Heart left ventricle (tissue), 13 donors: Measurements from ENCODE around the gene ATP13A2.

ENCODE experiments used
- POLR2A ChIP-seq, 2 donors: fragments of 450-650 bp; IDR thresholded peaks; one replicate each; pipeline ENCODE4 v1.6.1; 2017; ENCODE audit warnings: antibody characterized with exemption in 2 of 2, mild to moderate bottlenecking in 2 of 2, moderate library complexity in 2 of 2
- TF ChIP-seq, protein P1 (sequence below), 12 donors: fragments of 200-600 bp; sonication (generic) in 4 of 12; IDR thresholded peaks; one replicate each; pipeline versions ENCODE4 v1.5.0 to v1.8.0; 2018 to 2022; ENCODE audit warnings: antibody characterized with exemption in 12 of 12, mild to moderate bottlenecking in 5 of 12
- donor health status: ischemic (EF 13 %, LVEDD 7.1; RV severe dilation, severe dysfunction).
- donor health status: DM: no; HTN: yes; CAD: no.
- donor health status: DM: no; HTN: no; CAD: no.
- donor health status: ischemic (EF 25% LVEDD 6.9; RV normal size, moderate dysfunction).
- donor health status: ischemic (EF 25% LVEDD 5.7; RV mildly dilated, moderate dysfunction).
- donor health status: ischemic (EF 35%, LVEDD 5.7; RV mildly dilated, moderate dysfunction).
- donor health status: nonischemic (EF 11% LVEDD 7.7; RV severe dilation, severe dysfunction).
- donor health status: DM: yes; HTN: yes; CAD: no.
- donor health status: PGD.
- donor health status: ischemic (EF 29% LVEDD 5.4; RV normal size, mild dysfunction).
- donor health status: nonischemic (EF 23%, LVEDD 6.1; RV moderate dilation, normal function).

DNA sequence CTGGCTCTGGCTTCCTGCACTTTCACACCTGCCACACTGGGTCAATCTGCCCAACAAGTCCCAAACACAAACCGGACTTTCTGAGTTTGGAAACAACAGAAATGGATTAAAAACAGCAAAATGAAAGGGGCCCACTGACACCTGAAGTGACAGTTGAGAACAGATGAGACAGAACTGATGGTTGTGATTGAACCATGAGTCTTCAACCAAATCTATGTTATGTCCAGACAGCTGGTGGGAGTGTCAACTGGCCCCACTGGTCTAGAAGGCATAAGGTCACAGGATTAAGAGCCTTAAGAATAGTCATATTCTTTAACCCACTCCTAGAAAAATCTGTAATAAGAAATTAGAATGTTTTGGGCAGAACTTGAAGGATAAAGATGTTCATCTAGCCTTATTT is 13.0 kb upstream of the ATP13A2 start:
- TF ChIP-seq, protein P1, sequence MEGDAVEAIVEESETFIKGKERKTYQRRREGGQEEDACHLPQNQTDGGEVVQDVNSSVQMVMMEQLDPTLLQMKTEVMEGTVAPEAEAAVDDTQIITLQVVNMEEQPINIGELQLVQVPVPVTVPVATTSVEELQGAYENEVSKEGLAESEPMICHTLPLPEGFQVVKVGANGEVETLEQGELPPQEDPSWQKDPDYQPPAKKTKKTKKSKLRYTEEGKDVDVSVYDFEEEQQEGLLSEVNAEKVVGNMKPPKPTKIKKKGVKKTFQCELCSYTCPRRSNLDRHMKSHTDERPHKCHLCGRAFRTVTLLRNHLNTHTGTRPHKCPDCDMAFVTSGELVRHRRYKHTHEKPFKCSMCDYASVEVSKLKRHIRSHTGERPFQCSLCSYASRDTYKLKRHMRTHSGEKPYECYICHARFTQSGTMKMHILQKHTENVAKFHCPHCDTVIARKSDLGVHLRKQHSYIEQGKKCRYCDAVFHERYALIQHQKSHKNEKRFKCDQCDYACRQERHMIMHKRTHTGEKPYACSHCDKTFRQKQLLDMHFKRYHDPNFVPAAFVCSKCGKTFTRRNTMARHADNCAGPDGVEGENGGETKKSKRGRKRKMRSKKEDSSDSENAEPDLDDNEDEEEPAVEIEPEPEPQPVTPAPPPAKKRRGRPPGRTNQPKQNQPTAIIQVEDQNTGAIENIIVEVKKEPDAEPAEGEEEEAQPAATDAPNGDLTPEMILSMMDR (IDR thresholded peaks at IDR 0.05), result no peak
- no peak for TF ChIP-seq POLR2A (IDR thresholded peaks at IDR 0.05)
